OCI-LY1 (cell line): Measurements from ENCODE around the gene FAM234B.

Experiments used
- H2AFZ ChIP-seq: fragments of 200-600 bp; sonication (generic), shearing (Covaris generic); 2 replicates; pipeline ENCODE4 v1.6.0; 2014; ENCODE audit warnings: antibody characterized with exemption, mild to moderate bottlenecking, low read length
- H3F3A ChIP-seq: fragments of 200-600 bp; sonication (generic), shearing (Covaris generic); 2 replicates; pipeline ENCODE4 v1.6.0; 2014; ENCODE audit warnings: mild to moderate bottlenecking, antibody characterized with exemption, low read length, moderate library complexity; ENCODE audit not compliant: insufficient read depth
- H3K27ac ChIP-seq: fragments of 200-600 bp; sonication (generic); 2 replicates; pipeline ENCODE4 v1.5.1; 2014; ENCODE audit warnings: low read length, mixed run types, mild to moderate bottlenecking, low read depth; ENCODE audit not compliant: poor library complexity, severe bottlenecking
- H3K27me3 ChIP-seq: fragments of 200-600 bp; sonication (generic); 2 replicates; pipeline ENCODE4 v1.6.0; 2014; ENCODE audit warnings: antibody characterized with exemption, mild to moderate bottlenecking, low read length, moderate library complexity; ENCODE audit not compliant: insufficient read depth
- H3K36me3 ChIP-seq: fragments of 200-600 bp; sonication (generic); 2 replicates; pipeline ENCODE4 v1.6.1; 2014; ENCODE audit warnings: mild to moderate bottlenecking, antibody characterized with exemption, low read length, moderate library complexity, mixed read lengths; ENCODE audit not compliant: insufficient read depth
- H3K4me1 ChIP-seq: fragments of 200-600 bp; sonication (generic); 2 replicates; pipeline ENCODE4 v1.5.1; 2014; ENCODE audit warnings: mild to moderate bottlenecking, low read length, moderate library complexity; ENCODE audit not compliant: insufficient read depth, severe bottlenecking
- H3K4me2 ChIP-seq: fragments of 200-600 bp; sonication (generic), shearing (Covaris generic); 2 replicates; pipeline ENCODE4 v1.6.1; 2014; ENCODE audit warnings: low read length
- H3K4me3 ChIP-seq: fragments of 200-600 bp; sonication (generic); 2 replicates; pipeline ENCODE4 v1.5.1; 2014; ENCODE audit warnings: low read length, low read depth, mild to moderate bottlenecking, mixed read lengths; ENCODE audit not compliant: poor library complexity, severe bottlenecking
- H3K79me2 ChIP-seq: fragments of 200-600 bp; shearing (Covaris generic); 2 replicates; pipeline ENCODE4 v1.6.1; 2016; ENCODE audit warnings: mixed run types, low read length, mixed read lengths; ENCODE audit not compliant: insufficient read depth
- H3K9ac ChIP-seq: fragments of 200-600 bp; sonication (generic), shearing (Covaris generic); 2 replicates; pipeline ENCODE4 v1.6.1; 2014; ENCODE audit warnings: mild to moderate bottlenecking, low read length, mixed read lengths
- H3K9me2 ChIP-seq: fragments of 200-600 bp; sonication (generic), shearing (Covaris generic); 2 replicates; pipeline ENCODE4 v1.6.1; 2014; ENCODE audit warnings: low read depth, mild to moderate bottlenecking, low read length, mixed read lengths
- H3K9me3 ChIP-seq: fragments of 200-600 bp; shearing (Covaris generic); 2 replicates; pipeline ENCODE4 v1.6.1; 2014; ENCODE audit warnings: low read length, mixed read lengths
- H4K20me1 ChIP-seq: fragments of 200-600 bp; sonication (generic), shearing (Covaris generic); 2 replicates; pipeline ENCODE4 v1.6.0; 2016; ENCODE audit warnings: mild to moderate bottlenecking, low read length; ENCODE audit not compliant: insufficient read depth
- EZH2 ChIP-seq: fragments of 200-600 bp; sonication (generic), shearing (Covaris generic); IDR thresholded peaks from 2 replicates; pipeline ENCODE4 v1.8.0; 2017; ENCODE audit warnings: borderline replicate concordance, mixed run types, mild to moderate bottlenecking, antibody characterized with exemption, low read length, moderate library complexity, mixed read lengths
- TF ChIP-seq, protein P1 (sequence below): fragments of 200-600 bp; sonication (generic), shearing (Covaris generic); IDR thresholded peaks from 2 replicates; pipeline ENCODE4 v1.5.1; 2017; ENCODE audit warnings: mild to moderate bottlenecking, antibody characterized with exemption, low read length, moderate library complexity, mixed read lengths

Gene FAM234B

GRCh38 chr12:13036881-13037280 is 7.3 kb upstream of the FAM234B start:
- Histone ChIP-seq H2AFZ (no peak overlapping the region), H4K20me1 (no peaks in the 10 kb centered on the region), H3K4me1 (no peaks in the 10 kb centered on the region), H3K9me3 (no peaks in the 10 kb centered on the region), H3K9me2 (no peaks in the 10 kb centered on the region), H3K4me2 (no peak overlapping the region), H3K27me3 (no peaks in the 10 kb centered on the region), H3K36me3 (no peaks in the 10 kb centered on the region), H3K9ac (no peak overlapping the region), H3K79me2 (no peaks in the 10 kb centered on the region), H3K4me3 (no peak overlapping the region), H3F3A (no peaks in the 10 kb centered on the region), H3K27ac (no peak overlapping the region)
- no peak for TF ChIP-seq EZH2
- TF ChIP-seq, protein P1, sequence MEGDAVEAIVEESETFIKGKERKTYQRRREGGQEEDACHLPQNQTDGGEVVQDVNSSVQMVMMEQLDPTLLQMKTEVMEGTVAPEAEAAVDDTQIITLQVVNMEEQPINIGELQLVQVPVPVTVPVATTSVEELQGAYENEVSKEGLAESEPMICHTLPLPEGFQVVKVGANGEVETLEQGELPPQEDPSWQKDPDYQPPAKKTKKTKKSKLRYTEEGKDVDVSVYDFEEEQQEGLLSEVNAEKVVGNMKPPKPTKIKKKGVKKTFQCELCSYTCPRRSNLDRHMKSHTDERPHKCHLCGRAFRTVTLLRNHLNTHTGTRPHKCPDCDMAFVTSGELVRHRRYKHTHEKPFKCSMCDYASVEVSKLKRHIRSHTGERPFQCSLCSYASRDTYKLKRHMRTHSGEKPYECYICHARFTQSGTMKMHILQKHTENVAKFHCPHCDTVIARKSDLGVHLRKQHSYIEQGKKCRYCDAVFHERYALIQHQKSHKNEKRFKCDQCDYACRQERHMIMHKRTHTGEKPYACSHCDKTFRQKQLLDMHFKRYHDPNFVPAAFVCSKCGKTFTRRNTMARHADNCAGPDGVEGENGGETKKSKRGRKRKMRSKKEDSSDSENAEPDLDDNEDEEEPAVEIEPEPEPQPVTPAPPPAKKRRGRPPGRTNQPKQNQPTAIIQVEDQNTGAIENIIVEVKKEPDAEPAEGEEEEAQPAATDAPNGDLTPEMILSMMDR: no peak

- H3K4me1 ChIP-seq: peaks cover under 1% of the 10 kb centered on the region
- H3K9me2 ChIP-seq: no peaks in the 10 kb centered on the region
- H3K36me3 ChIP-seq: no peaks in the 10 kb centered on the region
- no peaks in the 10 kb centered on the region for H3F3A ChIP-seq
- H3K27me3 ChIP-seq: no peaks in the 10 kb centered on the region
- no peaks in the 10 kb centered on the region for H4K20me1 ChIP-seq
- no peak overlapping the region for H3K27ac ChIP-seq
- H3K79me2 ChIP-seq: no peaks in the 10 kb centered on the region
- H3K4me3 ChIP-seq: no peak overlapping the region
- H3K4me2 ChIP-seq: no peak overlapping the region
- no peak overlapping the region for H2AFZ ChIP-seq
- no peak overlapping the region for H3K9ac ChIP-seq
- no peaks in the 10 kb centered on the region for H3K9me3 ChIP-seq
- no peak for TF ChIP-seq EZH2
- TF ChIP-seq, protein P1: no peak
These were observed 5.6 kb upstream of the FAM234B start for GRCh38 chr12:13038491-13039161.

- no peaks in the 10 kb centered on the region for H3K36me3 ChIP-seq
- H3F3A ChIP-seq: no peaks in the 10 kb centered on the region
- no peak overlapping the region for H3K4me3 ChIP-seq
- H3K9ac ChIP-seq: no peak overlapping the region
- H3K27me3 ChIP-seq: no peaks in the 10 kb centered on the region
- no peaks in the 10 kb centered on the region for H3K9me2 ChIP-seq
- peaks cover 5% of the 10 kb centered on the region for H3K4me1 ChIP-seq
- H3K9me3 ChIP-seq: no peaks in the 10 kb centered on the region
- H3K79me2 ChIP-seq: no peaks in the 10 kb centered on the region
- no peak overlapping the region for H3K27ac ChIP-seq
- TF ChIP-seq EZH2: no peak
- TF ChIP-seq, protein P1: no peak
- no peak overlapping the region for H2AFZ ChIP-seq
- H3K4me2 ChIP-seq: no peak overlapping the region
- no peaks in the 10 kb centered on the region for H4K20me1 ChIP-seq
These were observed 4.7 kb upstream of the FAM234B start for GRCh38 chr12:13039328-13039956.
